KMS-11 (cell line): Measurements from ENCODE around the gene FAF2.

ENCODE experiments used
- H2AFZ ChIP-seq: fragments of 200-600 bp; sonication (generic); 2 replicates; pipeline ENCODE4 v1.6.1; 2016; ENCODE audit warnings: antibody characterized with exemption, mixed run types, low read depth
- H3K27ac ChIP-seq: fragments of 200-600 bp; sonication (generic); 2 replicates; pipeline ENCODE4 v1.6.1; 2016; ENCODE audit warnings: mild to moderate bottlenecking, mixed run types
- H3K27me3 ChIP-seq: fragments of 200-600 bp; sonication (generic); 2 replicates; pipeline ENCODE4 v1.6.1; 2017; ENCODE audit warnings: mild to moderate bottlenecking, low read depth, mixed run types, moderate library complexity; ENCODE audit not compliant: insufficient read depth
- H3K36me3 ChIP-seq: fragments of 200-600 bp; sonication (generic); 2 replicates; pipeline ENCODE4 v1.6.1; 2017; ENCODE audit warnings: mild to moderate bottlenecking, mixed run types; ENCODE audit not compliant: insufficient read depth
- H3K4me1 ChIP-seq: fragments of 200-600 bp; sonication (generic); 2 replicates; pipeline ENCODE4 v1.6.1; 2016; ENCODE audit warnings: mild to moderate bottlenecking, low read depth, mixed run types; ENCODE audit not compliant: poor library complexity, severe bottlenecking
- H3K4me2 ChIP-seq: fragments of 200-600 bp; sonication (generic); 2 replicates; pipeline ENCODE4 v1.7.0; 2016; ENCODE audit warnings: mild to moderate bottlenecking, mixed run types
- H3K4me3 ChIP-seq: fragments of 200-600 bp; sonication (generic); IDR thresholded peaks from 2 replicates; pipeline ENCODE4 v1.6.1; 2017; ENCODE audit warnings: low read depth, low read length, mixed read lengths; ENCODE audit not compliant: insufficient read depth
- H3K79me2 ChIP-seq: fragments of 200-600 bp; sonication (generic); 2 replicates; pipeline ENCODE4 v1.6.1; 2016; ENCODE audit warnings: low read depth, mixed run types; ENCODE audit not compliant: insufficient read depth
- H3K9ac ChIP-seq: fragments of 200-600 bp; sonication (generic); 2 replicates; pipeline ENCODE4 v1.6.1; 2016; ENCODE audit warnings: mild to moderate bottlenecking, mixed run types
- H4K20me1 ChIP-seq: fragments of 200-600 bp; sonication (generic); 2 replicates; pipeline ENCODE4 v1.6.1; 2016; ENCODE audit warnings: mild to moderate bottlenecking, mixed run types; ENCODE audit not compliant: insufficient read depth
- CTCF ChIP-seq: fragments of 200-600 bp; sonication (generic); conservative IDR thresholded peaks from 2 replicates; pipeline ENCODE4 v1.6.1; 2017; ENCODE audit warnings: low read depth, mild to moderate bottlenecking, antibody characterized with exemption, low read length, moderate library complexity, mixed read lengths

FAF2 gene

GRCh38 chr5:176543428-176544182 lies 95.4 kb downstream of the FAF2 start:
- peak overlapping the region; percentile 60 for H3K4me2 ChIP-seq
- no peak overlapping the region for H3K4me3 ChIP-seq
- no peaks in the 10 kb centered on the region for H3K36me3 ChIP-seq
- H4K20me1 ChIP-seq = no peaks in the 10 kb centered on the region
- H3K9ac ChIP-seq = peak overlapping the region; percentile 51; the same call in 1 of the 2 replicates
- H3K27me3 ChIP-seq = no peaks in the 10 kb centered on the region
- H3K4me1 ChIP-seq = peaks cover 13% of the 10 kb centered on the region
- H3K27ac ChIP-seq = peak overlapping the region; percentile 58
- no peak for TF ChIP-seq CTCF
- peak overlapping the region; percentile 79 for H2AFZ ChIP-seq
- H3K79me2 ChIP-seq = no peaks in the 10 kb centered on the region

- Histone ChIP-seq H3K27me3 (no peaks in the 10 kb centered on the region), H3K36me3 (no peaks in the 10 kb centered on the region), H3K4me2 (no peak overlapping the region), H4K20me1 (no peaks in the 10 kb centered on the region), H3K4me1 (peaks cover 13% of the 10 kb centered on the region), H3K9ac (no peak overlapping the region), H3K27ac (no peak overlapping the region), H3K4me3 (no peak overlapping the region), H3K79me2 (no peaks in the 10 kb centered on the region), H2AFZ (no peak overlapping the region)
- TF ChIP-seq CTCF = no peak
Observed at GRCh38 chr5:176545388-176545736, 97.2 kb downstream of the FAF2 start.

- Histone ChIP-seq H3K27ac (no peak overlapping the region), H3K36me3 (no peaks in the 10 kb centered on the region), H3K4me2 (no peak overlapping the region)
Observed at GRCh38 chr5:176545737-176546509, 97.7 kb downstream of the FAF2 start.

GRCh38 chr5:176547802-176548201 lies 99.6 kb downstream of the FAF2 start:
- no peak overlapping the region for H3K27ac ChIP-seq
- no peak overlapping the region for H3K4me3 ChIP-seq
- H3K4me2 ChIP-seq = no peak overlapping the region
- TF ChIP-seq CTCF = no peak
- H3K27me3 ChIP-seq = no peaks in the 10 kb centered on the region
- H2AFZ ChIP-seq = no peak overlapping the region
- H3K4me1 ChIP-seq = peaks cover 5% of the 10 kb centered on the region
- H4K20me1 ChIP-seq = no peaks in the 10 kb centered on the region
- no peaks in the 10 kb centered on the region for H3K79me2 ChIP-seq
- H3K9ac ChIP-seq = no peak overlapping the region
- no peaks in the 10 kb centered on the region for H3K36me3 ChIP-seq

More at GRCh38 chr5:176545737-176546509, 97.7 kb downstream of the FAF2 start:
- Histone ChIP-seq H4K20me1 (no peaks in the 10 kb centered on the region), H3K79me2 (no peaks in the 10 kb centered on the region), H3K4me1 (peaks cover 13% of the 10 kb centered on the region), H3K27me3 (no peaks in the 10 kb centered on the region), H3K4me3 (no peak overlapping the region), H3K9ac (no peak overlapping the region), H2AFZ (no peak overlapping the region)
- no peak for TF ChIP-seq CTCF
